HCEC 1CT (cell line): Measurements from ENCODE around the gene RNASEH2B.
A peak's percentile ranks its signal among the peaks of the same experiment; 100 is the strongest.

Experiments used
- DNase-seq: peaks from one replicate; pipeline ENCODE4 v3.0.0-alpha.2; 2017

The RNASEH2B gene

DNA sequence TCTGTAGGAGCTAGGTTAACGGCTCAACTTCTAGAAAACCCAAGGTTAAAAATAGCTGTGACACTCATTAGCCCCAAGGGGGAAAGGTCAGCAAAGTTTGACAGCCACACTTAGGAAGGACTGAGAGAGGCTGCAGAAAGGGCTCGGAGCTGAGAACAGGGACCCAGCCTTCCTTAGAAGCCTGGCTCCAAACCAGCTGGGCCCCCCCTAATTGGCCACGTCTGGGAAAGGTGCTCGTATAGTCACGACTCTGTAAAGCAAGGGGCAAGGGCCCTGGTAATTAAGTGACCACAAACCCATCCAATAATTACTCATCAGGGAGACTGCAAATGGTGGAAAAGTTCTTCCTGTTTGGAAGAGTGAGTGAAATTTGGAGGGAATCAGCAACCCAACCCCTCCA lies 90.5 kb downstream of the RNASEH2B start:
- DNase-seq = no peak

DNA sequence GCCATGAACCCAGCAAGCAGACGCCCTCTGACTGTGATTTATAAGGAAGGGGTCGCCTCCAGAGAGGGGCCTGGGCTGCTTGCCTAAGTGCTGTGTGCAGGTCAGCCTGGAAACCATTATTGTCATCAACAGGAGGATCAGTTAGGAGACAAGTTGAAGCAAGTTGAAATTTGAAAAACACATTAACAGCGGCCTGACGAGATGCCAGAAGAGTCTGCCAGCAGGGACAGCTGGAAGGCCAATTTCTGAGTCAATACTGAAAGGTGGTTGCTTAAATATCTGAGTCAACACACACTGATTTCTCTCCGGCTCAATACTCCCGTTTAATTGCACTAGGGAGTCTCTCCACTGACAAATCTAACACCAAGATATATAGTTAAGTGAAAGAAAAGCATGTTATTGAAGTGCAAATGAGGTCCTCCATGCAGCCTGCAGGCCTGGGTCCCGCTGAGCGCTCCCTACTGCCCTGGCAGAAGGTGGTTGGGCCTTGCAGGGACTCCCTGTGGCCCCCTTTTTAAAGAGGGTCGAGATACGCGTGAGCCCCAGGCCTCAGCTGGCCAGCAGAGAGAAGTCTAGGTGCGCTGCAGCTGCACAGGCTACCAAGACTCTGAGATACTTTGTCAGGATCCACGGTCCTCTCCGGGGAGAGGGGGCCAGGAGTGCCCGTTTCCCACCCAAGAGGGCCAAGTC lies 91.1 kb downstream of the RNASEH2B start:
- DNase-seq = peak; percentile 47

DNA sequence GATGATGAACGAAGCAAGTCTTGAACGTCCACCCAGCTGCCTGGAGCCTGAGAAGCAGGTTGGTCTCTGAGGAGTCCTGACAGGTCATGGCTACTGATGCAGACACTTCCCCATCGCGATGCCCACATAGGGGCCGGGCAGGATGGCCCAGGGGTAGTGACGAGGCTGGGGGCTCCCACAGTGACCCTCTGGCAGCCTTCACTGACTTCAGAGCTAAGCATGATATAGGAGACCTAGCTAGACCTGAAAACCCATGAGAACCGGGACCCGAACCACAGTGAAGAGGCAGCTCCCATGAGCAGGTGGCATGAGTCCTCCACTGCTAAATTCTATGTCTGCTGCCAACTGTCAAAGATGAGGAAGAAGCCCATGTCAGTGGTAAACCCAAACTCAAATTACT lies 91.7 kb downstream of the RNASEH2B start:
- DNase-seq = no peak

DNA sequence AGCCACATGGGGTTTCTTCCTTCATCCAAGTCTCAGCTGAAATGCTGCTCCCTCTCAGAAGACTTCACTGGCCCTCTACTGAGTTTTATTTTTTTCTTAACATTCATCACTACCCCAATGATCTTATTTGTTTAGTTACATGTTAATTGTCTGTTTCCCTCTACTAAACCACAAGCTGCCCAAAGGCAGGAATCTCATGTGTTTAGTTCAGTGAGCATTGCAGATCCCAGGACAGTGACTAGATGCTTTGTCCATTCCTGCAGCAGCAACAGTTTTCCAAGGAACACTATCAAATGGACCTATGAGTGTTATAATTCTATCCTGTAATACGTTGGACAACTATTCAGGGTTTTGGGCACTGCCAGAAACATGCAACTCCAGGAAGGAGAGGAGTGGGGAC lies 93.1 kb downstream of the RNASEH2B start:
- no peak for DNase-seq

DNA sequence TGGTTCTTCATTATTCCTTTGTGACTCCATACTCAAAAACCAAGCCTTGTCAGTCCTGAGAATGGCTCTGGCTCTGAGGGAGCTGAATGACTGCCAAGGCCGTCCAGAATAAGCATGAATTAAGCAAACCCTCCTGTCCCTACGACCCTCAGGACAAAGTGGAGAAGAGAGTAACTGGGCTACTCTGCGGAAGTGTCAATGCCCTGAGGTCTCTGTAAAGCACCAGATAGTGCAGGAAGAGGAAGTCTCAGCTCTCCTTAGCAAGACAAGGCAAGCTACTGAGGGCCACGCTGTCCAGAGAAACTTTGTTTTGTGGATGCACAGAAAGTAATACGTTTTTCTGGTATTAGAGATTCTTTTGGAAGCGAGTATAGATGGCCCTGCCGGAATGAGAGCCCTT lies 94.1 kb downstream of the RNASEH2B start:
- no peak for DNase-seq

DNA sequence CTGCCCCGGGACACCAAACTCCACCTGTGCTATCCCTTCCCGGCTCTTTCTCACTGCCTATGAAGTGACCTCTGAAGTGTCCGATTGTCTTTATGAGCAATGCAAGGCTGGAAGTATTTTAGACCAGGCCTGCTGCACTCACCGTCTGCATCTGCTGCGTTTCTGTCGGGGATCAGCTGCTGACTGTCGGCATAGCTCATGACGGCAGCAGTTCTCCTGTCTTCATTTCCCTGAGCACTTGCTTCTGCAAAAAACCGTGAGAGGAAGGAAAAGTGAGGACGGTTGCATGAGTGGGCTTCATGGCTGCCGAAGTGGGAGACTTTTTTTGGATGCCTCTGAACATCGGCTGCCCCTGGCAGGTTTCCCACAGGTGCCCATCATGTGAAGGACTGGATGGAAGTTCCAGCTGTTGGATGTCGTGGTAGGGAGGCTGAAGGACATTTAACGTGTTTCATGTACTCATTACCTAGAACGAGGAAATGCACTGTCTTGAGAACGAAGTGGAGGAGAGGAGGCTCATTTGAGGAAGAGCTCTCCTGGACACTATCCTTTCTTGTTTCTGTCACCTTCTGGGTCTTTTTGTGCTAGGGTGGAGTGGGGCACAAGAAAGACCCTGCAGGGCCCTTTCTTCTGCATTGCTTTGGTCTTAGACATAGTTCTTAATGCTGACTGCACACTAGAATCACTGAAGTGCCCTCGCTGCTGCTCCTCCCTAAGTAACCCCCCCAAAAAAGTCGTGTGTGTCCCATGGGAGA lies 94.7 kb downstream of the RNASEH2B start:
- DNase-seq = no peak

DNA sequence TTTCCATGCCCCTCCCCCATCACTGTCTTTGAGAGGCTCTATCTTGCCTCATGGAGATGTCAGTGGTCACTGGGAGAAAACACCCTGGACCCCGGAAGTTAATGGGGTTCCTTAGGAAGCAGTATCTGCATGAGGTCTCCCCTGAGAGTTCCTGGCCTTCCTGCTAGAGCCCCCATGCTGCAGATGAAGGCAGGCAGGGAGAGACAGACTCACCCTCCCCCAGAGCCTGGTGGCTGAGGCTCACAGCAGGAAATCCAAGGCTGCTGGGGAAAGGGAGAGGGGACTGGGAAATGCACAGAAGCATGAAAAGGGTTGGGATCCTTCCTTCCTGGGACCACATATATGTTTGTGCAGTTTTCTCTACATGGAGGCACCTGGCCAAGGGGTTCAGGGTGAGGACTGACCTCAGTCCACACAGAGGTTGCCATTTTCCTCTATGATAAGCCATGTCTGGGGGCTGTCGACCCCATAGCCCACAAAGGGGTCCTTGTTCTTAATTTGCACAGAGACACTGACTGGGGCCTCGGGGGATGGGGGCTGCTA lies 95.4 kb downstream of the RNASEH2B start:
- no peak for DNase-seq

DNA sequence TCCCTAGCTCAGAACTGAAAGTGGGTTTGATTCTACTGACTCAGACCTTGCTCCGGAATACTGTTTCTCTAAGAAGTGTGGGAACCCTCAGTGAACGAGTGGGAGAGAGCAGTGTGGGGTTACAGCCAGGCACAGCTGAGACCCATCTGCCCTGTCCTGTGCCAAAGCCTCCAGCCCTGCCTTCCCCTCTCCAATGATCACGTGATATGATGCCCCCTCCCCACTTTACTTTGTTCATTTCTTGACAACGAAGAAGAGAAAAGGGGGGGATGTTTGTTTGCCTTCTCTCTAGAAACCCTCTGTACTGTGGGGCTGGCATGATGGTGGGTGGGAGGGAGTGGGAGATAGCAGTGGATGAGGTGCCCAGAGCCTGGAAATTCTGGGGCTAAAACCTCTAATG lies 96.0 kb downstream of the RNASEH2B start:
- no peak for DNase-seq
